H1 (cell line): ENCODE data around the gene STX8. TPM values are rescaled to one million over a fixed set of nuclear protein-coding genes. Genes with fewer than 3 reads are reported as not detected.

Source experiments
- CTCF ChIA-PET: fragments of 300-600 bp; sonication (Branson Sonifier 250); formaldehyde crosslinking; loops from one replicate; lab custom pipeline; 2021; ENCODE audit not compliant: partially characterized antibody; lab: Charles Lee
- POLR2A ChIA-PET: fragments of 300-600 bp; sonication (Branson Sonifier 250); formaldehyde crosslinking; loops from one replicate; lab custom pipeline; 2021; ENCODE audit warnings: inconsistent platforms; ENCODE audit not compliant: partially characterized antibody; lab: Charles Lee
- DNase-seq, 2 experiments: peaks; one replicate each; pipeline versions ENCODE4 v3.0.0 to v3.0.0-alpha.2; 2010 to 2022; ENCODE audit warnings: low spot score in 2 of 2, low read depth in 1 of 2, mixed read lengths in 1 of 2
- FAIRE-seq: peaks from 2 replicates; lab custom pipeline; 2011; peaks lifted over from hg19 to GRCh38; lab: Jason Lieb, UNC
- H2AFZ ChIP-seq: 2 replicates; pipeline ENCODE4 v1.8.1; 2012; ENCODE audit warnings: low read length, inconsistent platforms
- H2AK5ac ChIP-seq: 2 replicates; pipeline ENCODE4 v1.6.1; 2013; ENCODE audit warnings: low read depth, low read length
- H2BK120ac ChIP-seq: replicated peaks from 2 replicates; pipeline ENCODE3; 2013; ENCODE audit warnings: low read depth, low read length, inconsistent platforms
- H2BK12ac ChIP-seq: 2 replicates; pipeline ENCODE4 v1.6.1; 2013; ENCODE audit warnings: low read depth, low read length
- H2BK15ac ChIP-seq: 2 replicates; pipeline ENCODE4 v1.6.1; 2013; ENCODE audit warnings: low read length
- H2BK20ac ChIP-seq: 2 replicates; pipeline ENCODE4 v1.6.1; 2013; ENCODE audit warnings: low read length
- H2BK5ac ChIP-seq: 2 replicates; pipeline ENCODE4 v1.6.1; 2013; ENCODE audit warnings: low read depth, low read length
- H3K14ac ChIP-seq: 2 replicates; pipeline ENCODE4 v1.6.1; 2013; ENCODE audit warnings: inconsistent platforms; ENCODE audit not compliant: insufficient read length
- H3K18ac ChIP-seq: 2 replicates; pipeline ENCODE4 v1.6.1; 2013; ENCODE audit warnings: low read length; ENCODE audit errors: extremely low read depth
- H3K23ac ChIP-seq: 2 replicates; pipeline ENCODE4 v1.6.1; 2013; ENCODE audit warnings: inconsistent platforms; ENCODE audit not compliant: insufficient read length
- H3K23me2 ChIP-seq: 2 replicates; pipeline ENCODE4 v1.6.1; 2013; ENCODE audit warnings: low read depth, low read length
- H3K27ac ChIP-seq: 2 replicates; pipeline ENCODE4 v1.6.1; 2011; ENCODE audit warnings: low read depth, low read length, inconsistent platforms
- H3K27me3 ChIP-seq, 4 experiments: replicated peaks in 1 of 4; 1 replicate in 1 of 4; 2 replicates in 3 of 4; pipeline versions ENCODE4 v1.6.1 to v1.8.1; 2011 to 2013; ENCODE audit warnings: low read length in 3 of 4, mild to moderate bottlenecking in 3 of 4, inconsistent platforms in 2 of 4, mixed read lengths in 2 of 4, moderate library complexity in 1 of 4; ENCODE audit not compliant: control insufficient read depth in 3 of 4, insufficient read depth in 3 of 4; ENCODE audit errors: extremely low read depth in 1 of 4
- H3K36me3 ChIP-seq, 4 experiments: 2 replicates each; pipeline versions ENCODE4 v1.6.1 to v1.8.1; 2011 to 2013; ENCODE audit warnings: mild to moderate bottlenecking in 4 of 4, low read length in 3 of 4, moderate library complexity in 2 of 4, control low read depth in 1 of 4, inconsistent platforms in 1 of 4; ENCODE audit not compliant: insufficient read depth in 4 of 4, control insufficient read depth in 2 of 4
- H3K4ac ChIP-seq: replicated peaks from 2 replicates; pipeline ENCODE3; 2013; ENCODE audit warnings: low read length, low read depth, mixed read lengths, inconsistent platforms; ENCODE audit not compliant: insufficient read length
- H3K4me1 ChIP-seq, 4 experiments: replicated peaks in 1 of 4; 1 replicate in 1 of 4; 2 replicates in 3 of 4; pipeline versions ENCODE4 v1.6.1 to v1.8.1; 2011 to 2013; ENCODE audit warnings: low read length in 3 of 4, inconsistent platforms in 2 of 4, mixed read lengths in 1 of 4; ENCODE audit not compliant: insufficient read depth in 4 of 4, control insufficient read depth in 3 of 4
- H3K4me2 ChIP-seq, 2 experiments: 2 replicates each; pipeline versions ENCODE4 v1.6.1 to v1.8.1; 2011 to 2013; ENCODE audit warnings: low read depth in 2 of 2, low read length in 2 of 2, control low read depth in 1 of 2, inconsistent platforms in 1 of 2, mild to moderate bottlenecking in 1 of 2; ENCODE audit not compliant: insufficient read depth in 1 of 2
- H3K4me3 ChIP-seq, 4 experiments: fragments of 200-600, 300-600 bp in 1 of 4; sonication (generic), shearing (Covaris generic), sonication (Bioruptor Twin) in 1 of 4; 2 replicates each; pipeline versions ENCODE4 v1.5.1 to v1.8.1; 2011 to 2016; ENCODE audit warnings: low read length in 4 of 4, low read depth in 3 of 4, control low read depth in 2 of 4, inconsistent platforms in 2 of 4, mild to moderate bottlenecking in 2 of 4, mixed read lengths in 1 of 4, moderate library complexity in 1 of 4; ENCODE audit not compliant: insufficient read depth in 2 of 4; ENCODE audit errors: extremely low read depth in 1 of 4
- H3K56ac ChIP-seq: replicated peaks from 2 replicates; pipeline ENCODE3; 2013; ENCODE audit warnings: low read depth, mild to moderate bottlenecking, mixed read lengths, low read length, inconsistent platforms; ENCODE audit not compliant: insufficient read length
- H3K79me1 ChIP-seq: 2 replicates; pipeline ENCODE4 v1.6.1; 2013; ENCODE audit warnings: low read depth, low read length, control low read depth
- H3K79me2 ChIP-seq, 2 experiments: 2 replicates each; pipeline versions ENCODE4 v1.6.1 to v1.8.1; 2012 to 2013; ENCODE audit warnings: low read length in 2 of 2, mild to moderate bottlenecking in 2 of 2, inconsistent platforms in 1 of 2; ENCODE audit not compliant: insufficient read depth in 2 of 2, control insufficient read depth in 1 of 2
- H3K9ac ChIP-seq, 4 experiments: replicated peaks in 1 of 4; 1 replicate in 1 of 4; 2 replicates in 3 of 4; pipeline versions ENCODE4 v1.6.1 to v1.8.1; 2011 to 2013; ENCODE audit warnings: low read depth in 3 of 4, low read length in 3 of 4, control low read depth in 2 of 4, mild to moderate bottlenecking in 2 of 4, moderate library complexity in 2 of 4, inconsistent platforms in 1 of 4; ENCODE audit errors: extremely low read depth in 1 of 4
- H3K9me3 ChIP-seq, 2 experiments: 2 replicates each; pipeline versions ENCODE4 v1.6.1 to v1.8.1; 2012 to 2013; ENCODE audit warnings: mild to moderate bottlenecking in 2 of 2, moderate library complexity in 2 of 2, control low read depth in 1 of 2, inconsistent platforms in 1 of 2, low read depth in 1 of 2, low read length in 1 of 2, mixed read lengths in 1 of 2; ENCODE audit not compliant: insufficient read depth in 2 of 2
- H4K20me1 ChIP-seq, 2 experiments: replicated peaks in 1 of 2; 2 replicates each; pipeline versions ENCODE3 to v1.8.1; 2011 to 2013; ENCODE audit warnings: inconsistent platforms in 2 of 2, low read length in 2 of 2, mild to moderate bottlenecking in 1 of 2; ENCODE audit not compliant: insufficient read depth in 2 of 2, control insufficient read depth in 1 of 2
- H4K5ac ChIP-seq: 2 replicates; pipeline ENCODE4 v1.6.1; 2013; ENCODE audit warnings: low read length, low read depth, mixed read lengths, inconsistent platforms; ENCODE audit not compliant: insufficient read length
- H4K8ac ChIP-seq: 2 replicates; pipeline ENCODE4 v1.8.0; 2013; ENCODE audit warnings: mild to moderate bottlenecking, moderate library complexity, low read length, inconsistent platforms; ENCODE audit not compliant: insufficient read depth; ENCODE audit errors: extremely low read depth
- H4K91ac ChIP-seq: replicated peaks from 2 replicates; pipeline ENCODE3; 2013; ENCODE audit warnings: low read length, mixed read lengths, inconsistent platforms; ENCODE audit not compliant: insufficient read length
- CEBPB ChIP-seq: IDR thresholded peaks from 2 replicates; pipeline ENCODE4 v1.6.1; 2012; ENCODE audit warnings: low read depth, low read length
- CTBP2 ChIP-seq: IDR thresholded peaks from 2 replicates; pipeline ENCODE4 v1.7.0; 2011; ENCODE audit warnings: borderline replicate concordance, mild to moderate bottlenecking, moderate library complexity, mixed read lengths, low read length; ENCODE audit not compliant: insufficient read depth, insufficient read length
- EZH2 ChIP-seq: fragments of 200-600 bp; sonication (generic); IDR thresholded peaks from 2 replicates; pipeline ENCODE4 v1.7.1; 2012; ENCODE audit warnings: low read depth, mild to moderate bottlenecking, moderate library complexity, low read length, inconsistent platforms; ENCODE audit not compliant: severe bottlenecking
- FOSL1 ChIP-seq: IDR thresholded peaks from 2 replicates; pipeline ENCODE4 v1.6.1; 2011; ENCODE audit warnings: mild to moderate bottlenecking, low read depth, low read length, moderate library complexity; ENCODE audit not compliant: insufficient read depth
- GTF2F1 ChIP-seq: IDR thresholded peaks from 2 replicates; pipeline ENCODE4 v1.6.1; 2012; ENCODE audit warnings: low read depth, low read length, improper control_type of control experiment, borderline replicate concordance
- KDM4A ChIP-seq: IDR thresholded peaks from one replicate; pipeline ENCODE4 v1.7.1; 2012; ENCODE audit warnings: low read depth, mild to moderate bottlenecking, moderate library complexity, low read length, inconsistent platforms; ENCODE audit not compliant: severe bottlenecking
- RBBP5 ChIP-seq: IDR thresholded peaks from 2 replicates; pipeline ENCODE4 v1.7.1; 2012; ENCODE audit warnings: low read depth, mild to moderate bottlenecking, inconsistent platforms, low read length, moderate library complexity, borderline replicate concordance
- RNF2 ChIP-seq: fragments of 200-900, 300-1000 bp; sonication (generic); IDR thresholded peaks from 2 replicates; pipeline ENCODE4 v1.7.1; 2016; ENCODE audit warnings: borderline replicate concordance, low read depth, mild to moderate bottlenecking, antibody characterized with exemption, low read length; ENCODE audit not compliant: poor library complexity, severe bottlenecking; ENCODE audit errors: missing control alignments
- SIRT6 ChIP-seq: IDR thresholded peaks from one replicate; pipeline ENCODE4 v1.7.1; 2012; ENCODE audit warnings: low read length, inconsistent platforms
- SIX5 ChIP-seq: IDR thresholded peaks from 2 replicates; pipeline ENCODE4 v1.6.1; 2011; ENCODE audit warnings: mild to moderate bottlenecking, low read depth, low read length
- SP4 ChIP-seq: IDR thresholded peaks from 2 replicates; pipeline ENCODE4 v1.6.1; 2012; ENCODE audit warnings: low read length, inconsistent platforms
- YY1 ChIP-seq: IDR thresholded peaks from 2 replicates; pipeline ENCODE4 v1.6.1; 2011; ENCODE audit warnings: low read depth, mild to moderate bottlenecking, low read length
- WGBS, 2 experiments: shearing (Covaris generic) in 1 of 2; methylation state at CpG; one replicate each; pipeline versions ENCODE4 v1.1.6 to v1.1.7; 2013 to 2015; ENCODE audit warnings: low lambda C conversion rate in 2 of 2, mixed read lengths in 2 of 2, inconsistent platforms in 1 of 2, low coverage in 1 of 2, missing lambda C conversion rate in 1 of 2; ENCODE audit not compliant: insufficient replicate concordance in 2 of 2, insufficient coverage in 1 of 2, insufficient read length in 1 of 2; ENCODE audit errors: extremely low coverage in 1 of 2, missing lambda C conversion rate in 1 of 2; 5-methylcytosine and 5-hydroxymethylcytosine counted together
- polyA plus RNA-seq, 7 experiments: library from polyadenylated mRNA; depleted of rRNA in 3 of 7; stranded (reverse) in 5 of 7; unstranded in 2 of 7; fragments of >200 nt in 5 of 7; fragments of 200-250 nt in 2 of 7; gene quantifications; 1 replicate in 5 of 7; 2 replicates in 1 of 7; 4 replicates in 1 of 7; pipeline versions ENCODE4 v1.2.1 to v1.2.3, GENCODE V29; 2011 to 2013; ENCODE audit warnings: missing spikeins in 2 of 7, mixed read lengths in 2 of 7
- total RNA-seq: library from RNA; stranded (reverse); fragmentation: NEBNext Ultra II Directional; extraction: Animal tissue kit (Norgen Biotek cat#: 25700); gene quantifications from 2 replicates; pipeline ENCODE4 v1.2.1, GENCODE V29; 2021
- TF ChIP-seq, protein P1 (sequence below): IDR thresholded peaks from 2 replicates; pipeline ENCODE4 v1.6.1; 2012; ENCODE audit warnings: low read length, inconsistent platforms

Gene STX8
- total and polyA plus RNA-seq, 2 of the 8 experiments (the other 6 are each of a cell fraction or from before 2014, with no cell fraction given), result 22.8 to 42.5 TPM

DNA sequence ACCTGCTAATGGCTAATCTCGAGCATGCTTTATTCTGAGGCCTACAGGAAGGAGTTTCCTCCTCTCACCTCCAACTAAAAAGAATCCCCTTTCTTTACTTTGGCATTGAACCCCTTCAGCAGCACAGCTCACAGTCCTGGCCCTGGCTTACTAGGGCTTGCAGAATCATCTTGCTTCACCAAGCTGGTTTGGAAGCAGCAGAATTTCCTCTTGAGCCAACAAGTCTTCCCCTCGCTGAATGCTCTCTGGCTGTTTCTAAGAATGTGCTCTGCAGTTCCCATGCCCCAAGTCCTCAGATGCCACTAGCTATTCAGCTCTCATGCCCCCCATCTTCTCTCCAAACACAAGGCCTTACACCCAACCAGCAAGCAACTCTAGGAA is 283.1 kb downstream of the STX8 start:
- CTCF ChIA-PET, result interaction anchor here (0.6 to 3.6 kb wide), 35 partner anchors 8 to 828 kb away, joined by 3 to 30 read pairs (median 5); no protein-coding TSS in a partner anchor
- FAIRE-seq, result no peak

More for the DNA sequence above, 283.1 kb downstream of the STX8 start:
- H4K5ac ChIP-seq, result no peak overlapping the region
- no peak overlapping the region for H3K4me3 ChIP-seq
- H3K4ac ChIP-seq, result no peak overlapping the region
- no peaks in the 10 kb centered on the region for H3K79me2 ChIP-seq
- H3K27me3 ChIP-seq, result no peaks in the 10 kb centered on the region
- H2BK15ac ChIP-seq, result no peak overlapping the region
- H2BK20ac ChIP-seq, result no peak overlapping the region
- no peaks in the 10 kb centered on the region for H4K20me1 ChIP-seq
- H3K9me3 ChIP-seq, result no peaks in the 10 kb centered on the region
- WGBS, 2 experiments, result 92% methylated on average over 2 of the region's 2 CpGs; no CpG with 5 or more reads in 1 of the 2 experiments
- no peak overlapping the region for H2AK5ac ChIP-seq
- no peak overlapping the region for H4K91ac ChIP-seq
- no peak overlapping the region for H3K27ac ChIP-seq
- no peak for TF ChIP-seq GTF2F1
- no peak for TF ChIP-seq YY1
- no peak for TF ChIP-seq SIRT6
- no peak for TF ChIP-seq RNF2
- no peak for TF ChIP-seq RBBP5
- TF ChIP-seq FOSL1, result no peak
- TF ChIP-seq SP4, result no peak
- TF ChIP-seq, protein P1, sequence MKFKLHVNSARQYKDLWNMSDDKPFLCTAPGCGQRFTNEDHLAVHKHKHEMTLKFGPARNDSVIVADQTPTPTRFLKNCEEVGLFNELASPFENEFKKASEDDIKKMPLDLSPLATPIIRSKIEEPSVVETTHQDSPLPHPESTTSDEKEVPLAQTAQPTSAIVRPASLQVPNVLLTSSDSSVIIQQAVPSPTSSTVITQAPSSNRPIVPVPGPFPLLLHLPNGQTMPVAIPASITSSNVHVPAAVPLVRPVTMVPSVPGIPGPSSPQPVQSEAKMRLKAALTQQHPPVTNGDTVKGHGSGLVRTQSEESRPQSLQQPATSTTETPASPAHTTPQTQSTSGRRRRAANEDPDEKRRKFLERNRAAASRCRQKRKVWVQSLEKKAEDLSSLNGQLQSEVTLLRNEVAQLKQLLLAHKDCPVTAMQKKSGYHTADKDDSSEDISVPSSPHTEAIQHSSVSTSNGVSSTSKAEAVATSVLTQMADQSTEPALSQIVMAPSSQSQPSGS, result no peak
- no peak for TF ChIP-seq CTBP2
- TF ChIP-seq EZH2, result no peak
- no peak for TF ChIP-seq SIX5
- no peak for TF ChIP-seq KDM4A
- TF ChIP-seq CEBPB, result no peak
- H3K23ac ChIP-seq, result no peak overlapping the region
- POLR2A ChIA-PET, result no interaction called here
- no peak overlapping the region for H2BK12ac ChIP-seq
- no peak overlapping the region for H2AFZ ChIP-seq
- no peak overlapping the region for H3K14ac ChIP-seq
- no peaks in the 10 kb centered on the region for H3K4me1 ChIP-seq
- no peak overlapping the region for H3K4me2 ChIP-seq
- no peaks in the 10 kb centered on the region for H3K23me2 ChIP-seq
- H3K36me3 ChIP-seq, result no peaks in the 10 kb centered on the region
- no peak overlapping the region for H4K8ac ChIP-seq
- H3K56ac ChIP-seq, result no peak overlapping the region
- no peak overlapping the region for H3K9ac ChIP-seq
- no peak overlapping the region for H2BK120ac ChIP-seq
- H3K79me1 ChIP-seq, result no peaks in the 10 kb centered on the region; the same call in 1 of the 2 replicates
- H3K18ac ChIP-seq, result no peak overlapping the region
- H2BK5ac ChIP-seq, result no peak overlapping the region
- no peak for DNase-seq
